Thoracic aorta (tissue), 2 donors: ENCODE measurements around the gene MYH6. TPM values are rescaled to one million over a fixed set of nuclear protein-coding genes. Genes with fewer than 3 reads are reported as not detected.
"Not testable (repeated sequence)": the region's sequence is repeated elsewhere in the genome, so short reads cannot be mapped to it uniquely, and the experiment has no call there.

Experiments
- ATAC-seq: fragments of 150-250 bp; one replicate; pipeline ENCODE4 v1.8.0; 2017; ENCODE audit warnings: low read depth; ENCODE audit not compliant: insufficient number of reproducible peaks, low FRiP score
- DNase-seq: peaks from one replicate; pipeline ENCODE4 v3.0.0-alpha.2; 2020; ENCODE audit warnings: low spot score
- H3K27ac ChIP-seq, 2 donors: fragments of 200-600 bp; sonication (generic); 1 replicate in 1 of 2; 2 replicates in 1 of 2; pipeline ENCODE4 v1.5.1; 2016; ENCODE audit warnings: mild to moderate bottlenecking in 2 of 2, moderate library complexity in 2 of 2
- H3K27me3 ChIP-seq: fragments of 200-600 bp; sonication (generic); replicated peaks from 2 replicates; pipeline ENCODE4 v1.6.0; 2016; ENCODE audit warnings: mild to moderate bottlenecking; ENCODE audit not compliant: insufficient read depth
- H3K36me3 ChIP-seq: fragments of 200-600 bp; sonication (generic); one replicate; pipeline ENCODE4 v1.5.1; 2016
- H3K4me1 ChIP-seq, 2 donors: fragments of 200-600 bp; sonication (generic); 1 replicate in 1 of 2; 2 replicates in 1 of 2; pipeline versions ENCODE4 v1.5.1 to v1.6.0; 2016; ENCODE audit warnings: low read depth in 2 of 2, mild to moderate bottlenecking in 1 of 2; ENCODE audit not compliant: control insufficient read depth in 1 of 2
- H3K4me3 ChIP-seq: fragments of 200-600 bp; sonication (generic); 2 replicates; pipeline ENCODE4 v1.5.1; 2016; ENCODE audit warnings: mild to moderate bottlenecking
- H3K9me3 ChIP-seq: fragments of 200-600 bp; sonication (generic); 2 replicates; pipeline ENCODE4 v1.5.1; 2016
- total RNA-seq, 2 donors: library from RNA; depleted of rRNA; stranded (reverse); fragments of >200 nt; gene quantifications; one replicate each; pipeline versions ENCODE4 v1.1.0 to v1.2.3, GENCODE V29; 2016
- TF ChIP-seq, protein P1 (sequence below): fragments of 200-600 bp; sonication (generic); IDR thresholded peaks from one replicate; pipeline ENCODE4 v1.5.1; 2019; ENCODE audit warnings: antibody characterized with exemption

MYH6 gene
- total RNA-seq, 2 donors from 2014 or later, result not detected

GRCh38 chr14:23403139-23403438 is 5.0 kb downstream of the MYH6 start:
- DNase-seq, result no peak
- no peak for ATAC-seq
- Histone ChIP-seq H3K27me3 (no peaks in the 10 kb centered on the region), H3K9me3 (no peaks in the 10 kb centered on the region), H3K27ac (no peak overlapping the region), H3K4me3 (no peak overlapping the region), H3K36me3 (no peaks in the 10 kb centered on the region), H3K4me1 (no peaks in the 10 kb centered on the region)
- TF ChIP-seq, protein P1, sequence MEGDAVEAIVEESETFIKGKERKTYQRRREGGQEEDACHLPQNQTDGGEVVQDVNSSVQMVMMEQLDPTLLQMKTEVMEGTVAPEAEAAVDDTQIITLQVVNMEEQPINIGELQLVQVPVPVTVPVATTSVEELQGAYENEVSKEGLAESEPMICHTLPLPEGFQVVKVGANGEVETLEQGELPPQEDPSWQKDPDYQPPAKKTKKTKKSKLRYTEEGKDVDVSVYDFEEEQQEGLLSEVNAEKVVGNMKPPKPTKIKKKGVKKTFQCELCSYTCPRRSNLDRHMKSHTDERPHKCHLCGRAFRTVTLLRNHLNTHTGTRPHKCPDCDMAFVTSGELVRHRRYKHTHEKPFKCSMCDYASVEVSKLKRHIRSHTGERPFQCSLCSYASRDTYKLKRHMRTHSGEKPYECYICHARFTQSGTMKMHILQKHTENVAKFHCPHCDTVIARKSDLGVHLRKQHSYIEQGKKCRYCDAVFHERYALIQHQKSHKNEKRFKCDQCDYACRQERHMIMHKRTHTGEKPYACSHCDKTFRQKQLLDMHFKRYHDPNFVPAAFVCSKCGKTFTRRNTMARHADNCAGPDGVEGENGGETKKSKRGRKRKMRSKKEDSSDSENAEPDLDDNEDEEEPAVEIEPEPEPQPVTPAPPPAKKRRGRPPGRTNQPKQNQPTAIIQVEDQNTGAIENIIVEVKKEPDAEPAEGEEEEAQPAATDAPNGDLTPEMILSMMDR, result no peak

GRCh38 chr14:23402296-23403138 is 5.6 kb downstream of the MYH6 start:
- TF ChIP-seq, protein P1, result no peak
- no peak overlapping the region for H3K4me3 ChIP-seq
- no peaks in the 10 kb centered on the region for H3K4me1 ChIP-seq
- no peaks in the 10 kb centered on the region for H3K9me3 ChIP-seq
- H3K27me3 ChIP-seq, result no peaks in the 10 kb centered on the region
- H3K27ac ChIP-seq, result no peak overlapping the region
- no peak for DNase-seq
- no peaks in the 10 kb centered on the region for H3K36me3 ChIP-seq
- ATAC-seq, result no peak

DNA sequence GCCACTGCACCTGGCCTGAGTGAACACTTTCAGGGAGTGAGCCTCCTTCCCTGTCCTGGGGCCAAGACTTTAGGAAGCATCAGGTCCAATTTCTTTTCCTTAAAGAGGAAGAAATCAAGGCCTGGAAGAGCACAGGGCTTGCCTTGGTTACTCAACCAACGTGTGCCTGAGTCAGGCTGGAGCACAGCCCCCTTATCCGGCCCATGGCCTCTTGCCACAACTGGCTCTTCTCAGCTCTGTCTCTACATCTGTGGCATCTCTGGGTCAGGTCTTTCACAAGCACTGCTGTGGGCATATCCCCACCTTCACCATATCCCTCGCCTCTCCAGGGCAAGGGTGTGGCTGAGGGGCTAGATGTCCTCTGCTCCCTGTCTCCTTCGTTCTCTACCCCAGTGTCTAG is 6.8 kb downstream of the MYH6 start:
- no peak for DNase-seq
- Histone ChIP-seq H3K4me1 (no peaks in the 10 kb centered on the region), H3K36me3 (no peaks in the 10 kb centered on the region), H3K4me3 (no peak overlapping the region), H3K27me3 (no peaks in the 10 kb centered on the region), H3K27ac (no peak overlapping the region), H3K9me3 (no peaks in the 10 kb centered on the region)
- no peak for ATAC-seq
- TF ChIP-seq, protein P1, result no peak

GRCh38 chr14:23400496-23401149 is 7.5 kb downstream of the MYH6 start:
- not testable (repeated sequence) for ATAC-seq, H3K9me3 ChIP-seq, H3K4me1 ChIP-seq, H3K36me3 ChIP-seq, H3K27me3 ChIP-seq, H3K27ac ChIP-seq, H3K4me3 ChIP-seq, DNase-seq

DNA sequence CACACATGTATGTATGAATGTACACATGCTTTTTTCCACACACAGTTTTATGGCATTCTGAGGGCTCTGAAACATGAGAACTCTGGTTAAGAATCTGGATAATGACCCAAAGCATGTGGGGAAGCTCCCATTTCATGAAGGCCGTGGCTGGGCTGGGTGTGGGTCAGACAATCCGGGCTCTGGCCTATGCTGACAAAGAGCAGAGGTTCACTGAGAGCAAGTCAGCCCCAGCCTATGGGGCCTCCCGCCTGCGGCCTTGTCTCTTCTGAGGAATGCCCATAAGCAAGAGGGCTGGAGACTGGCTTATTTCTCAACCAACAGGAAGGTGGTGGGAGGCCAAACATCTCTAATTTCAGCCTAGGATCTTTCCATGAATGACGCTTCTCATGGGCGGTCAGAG is 8.5 kb downstream of the MYH6 start:
- no peak for ATAC-seq

More for the DNA sequence above, 8.5 kb downstream of the MYH6 start:
- no peaks in the 10 kb centered on the region for H3K9me3 ChIP-seq
- DNase-seq, result no peak
- no peaks in the 10 kb centered on the region for H3K4me1 ChIP-seq
- no peak overlapping the region for H3K4me3 ChIP-seq
- H3K27ac ChIP-seq, result no peak overlapping the region
- H3K36me3 ChIP-seq, result no peaks in the 10 kb centered on the region
- TF ChIP-seq, protein P1, result no peak
- no peaks in the 10 kb centered on the region for H3K27me3 ChIP-seq
